Activated CD4-positive, alpha-beta T cell treated with anti-CD3 and anti-CD28 coated beads, Interleukin-2, amount 50 U/mL, for 1 hour (primary cell): ENCODE data around the gene NRP2.

Experiments
- DNase-seq: peaks from one replicate; pipeline ENCODE4 v3.0.0-alpha.2; 2020

The NRP2 gene

GRCh38 chr2:205687641-205687956 lies 5.3 kb downstream of the NRP2 start:
- no peak for DNase-seq

GRCh38 chr2:205688417-205689200 lies 6.3 kb downstream of the NRP2 start:
- DNase-seq, result no peak

- no peak for DNase-seq
Measured at GRCh38 chr2:205689820-205690219, 7.5 kb downstream of the NRP2 start.

- no peak for DNase-seq
Measured at GRCh38 chr2:205692104-205692503, 9.8 kb downstream of the NRP2 start.

GRCh38 chr2:205694256-205694655 lies 12.0 kb downstream of the NRP2 start:
- DNase-seq, result no peak

- no peak for DNase-seq
Measured at GRCh38 chr2:205695460-205695991, 13.2 kb downstream of the NRP2 start.

- DNase-seq, result no peak
Measured at GRCh38 chr2:205696331-205696926, 14.1 kb downstream of the NRP2 start.

GRCh38 chr2:205696927-205697441 lies 14.7 kb downstream of the NRP2 start:
- DNase-seq, result no peak

GRCh38 chr2:205698286-205699268 lies 16.3 kb downstream of the NRP2 start:
- no peak for DNase-seq

GRCh38 chr2:205699515-205700289 lies 17.4 kb downstream of the NRP2 start:
- no peak for DNase-seq

GRCh38 chr2:205700331-205701132 lies 18.2 kb downstream of the NRP2 start:
- no peak for DNase-seq

GRCh38 chr2:205701509-205701908 lies 19.2 kb downstream of the NRP2 start:
- DNase-seq, result no peak

- DNase-seq, result no peak
Measured at GRCh38 chr2:205702576-205702975, 20.3 kb downstream of the NRP2 start.

GRCh38 chr2:205703471-205704126 lies 21.3 kb downstream of the NRP2 start:
- DNase-seq, result no peak

- no peak for DNase-seq
Measured at GRCh38 chr2:205704127-205704741, 21.9 kb downstream of the NRP2 start.

- DNase-seq, result no peak
Measured at GRCh38 chr2:205705511-205706349, 23.4 kb downstream of the NRP2 start.

GRCh38 chr2:205706769-205707381 lies 24.6 kb downstream of the NRP2 start:
- DNase-seq, result no peak

- DNase-seq, result no peak
Measured at GRCh38 chr2:205708231-205708631, 25.9 kb downstream of the NRP2 start.

- DNase-seq, result no peak
Measured at GRCh38 chr2:205709319-205709718, 27.0 kb downstream of the NRP2 start.
